Activated CD8-positive, alpha-beta memory T cell treated with anti-CD3 and anti-CD28 coated beads, Interleukin-2, amount 50 U/mL, for 4 hours (primary cell): ENCODE results near the gene ACTR8.
"Not testable (repeated sequence)": the region's sequence is repeated elsewhere in the genome, so short reads cannot be mapped to it uniquely, and the experiment has no call there.

ENCODE experiments used
- DNase-seq: peaks from one replicate; pipeline ENCODE4 v3.0.0-alpha.2; 2020

ACTR8 gene, protein sequence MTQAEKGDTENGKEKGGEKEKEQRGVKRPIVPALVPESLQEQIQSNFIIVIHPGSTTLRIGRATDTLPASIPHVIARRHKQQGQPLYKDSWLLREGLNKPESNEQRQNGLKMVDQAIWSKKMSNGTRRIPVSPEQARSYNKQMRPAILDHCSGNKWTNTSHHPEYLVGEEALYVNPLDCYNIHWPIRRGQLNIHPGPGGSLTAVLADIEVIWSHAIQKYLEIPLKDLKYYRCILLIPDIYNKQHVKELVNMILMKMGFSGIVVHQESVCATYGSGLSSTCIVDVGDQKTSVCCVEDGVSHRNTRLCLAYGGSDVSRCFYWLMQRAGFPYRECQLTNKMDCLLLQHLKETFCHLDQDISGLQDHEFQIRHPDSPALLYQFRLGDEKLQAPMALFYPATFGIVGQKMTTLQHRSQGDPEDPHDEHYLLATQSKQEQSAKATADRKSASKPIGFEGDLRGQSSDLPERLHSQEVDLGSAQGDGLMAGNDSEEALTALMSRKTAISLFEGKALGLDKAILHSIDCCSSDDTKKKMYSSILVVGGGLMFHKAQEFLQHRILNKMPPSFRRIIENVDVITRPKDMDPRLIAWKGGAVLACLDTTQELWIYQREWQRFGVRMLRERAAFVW

DNA sequence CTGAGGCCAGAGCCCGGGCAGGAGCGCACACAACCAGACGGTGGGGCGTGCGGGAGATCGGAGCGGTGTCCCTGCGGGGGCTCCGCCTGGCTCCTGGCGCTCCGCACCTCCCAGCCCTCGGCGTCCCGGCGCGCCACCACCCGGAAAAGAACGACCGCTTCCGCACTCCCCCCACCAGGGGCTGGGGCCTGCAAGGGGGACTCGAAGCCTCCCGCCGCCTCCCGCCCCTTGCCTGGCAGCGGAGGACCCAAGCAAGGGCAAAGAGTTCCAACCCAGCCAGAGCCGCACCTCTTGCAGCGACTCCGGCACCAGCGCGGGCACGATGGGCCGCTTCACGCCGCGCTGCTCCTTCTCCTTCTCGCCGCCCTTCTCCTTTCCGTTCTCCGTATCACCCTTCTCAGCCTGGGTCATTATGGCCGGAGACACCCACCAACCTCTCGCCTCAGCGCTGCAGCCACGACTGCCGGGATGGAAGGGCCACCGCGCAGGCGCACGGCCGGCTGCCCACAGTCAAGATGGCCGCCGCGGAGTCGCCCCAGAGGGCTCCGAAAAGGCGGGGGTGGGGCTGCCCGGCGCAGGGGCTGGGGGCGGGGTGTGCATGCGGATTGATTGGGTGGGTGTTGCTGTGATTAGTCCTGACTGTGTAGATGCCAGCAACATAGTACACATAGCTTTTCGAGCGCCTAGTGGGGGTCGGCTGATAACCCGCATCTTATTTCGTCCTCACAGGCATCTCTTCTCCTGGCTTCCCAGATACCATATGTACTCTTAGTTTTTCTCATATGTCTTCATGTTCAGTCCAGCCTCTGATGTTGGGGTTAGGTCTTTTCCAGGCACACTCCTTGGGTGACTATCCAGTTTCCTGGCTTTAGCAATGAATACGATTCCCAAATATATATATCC, at the start of gene ACTR8:
Gene ACTR8, minus strand, starts transcription at position 462 of the 903 bp plus-strand sequence. Its CDS starts 51 bp downstream, at position 411.
- DNase-seq, result peak; percentile 89

DNA sequence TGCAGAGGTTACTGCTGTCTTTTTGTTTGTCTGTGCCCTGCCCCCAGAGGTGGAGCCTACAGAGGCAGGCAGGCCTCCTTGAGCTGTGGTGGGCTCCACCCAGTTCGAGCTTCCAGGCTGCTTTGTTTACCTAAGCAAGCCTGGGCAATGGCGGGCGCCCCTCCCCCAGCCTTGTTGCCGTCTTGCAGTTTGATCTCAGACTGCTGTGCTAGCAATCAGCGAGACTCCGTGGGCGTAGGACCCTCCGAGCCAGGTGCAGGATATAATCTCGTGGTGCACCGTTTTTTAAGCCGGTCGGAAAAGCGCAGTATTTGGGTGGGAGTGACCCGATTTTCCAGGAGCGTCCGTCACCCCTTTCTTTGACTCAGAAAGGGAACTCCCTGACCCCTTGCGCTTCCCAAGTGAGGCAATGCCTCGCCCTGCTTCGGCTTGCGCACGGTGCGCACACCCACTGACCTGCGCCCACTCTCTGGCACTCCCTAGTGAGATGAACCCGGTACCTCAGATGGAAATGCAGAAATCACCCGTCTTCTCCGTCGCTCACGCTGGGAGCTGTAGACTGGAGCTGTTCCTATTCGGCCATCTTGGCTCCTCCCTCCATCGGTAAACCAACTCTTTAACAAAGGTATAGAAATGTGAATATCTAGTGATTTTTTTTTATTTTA, 45.4 kb upstream of the ACTR8 start:
- not testable (repeated sequence) for DNase-seq

DNA sequence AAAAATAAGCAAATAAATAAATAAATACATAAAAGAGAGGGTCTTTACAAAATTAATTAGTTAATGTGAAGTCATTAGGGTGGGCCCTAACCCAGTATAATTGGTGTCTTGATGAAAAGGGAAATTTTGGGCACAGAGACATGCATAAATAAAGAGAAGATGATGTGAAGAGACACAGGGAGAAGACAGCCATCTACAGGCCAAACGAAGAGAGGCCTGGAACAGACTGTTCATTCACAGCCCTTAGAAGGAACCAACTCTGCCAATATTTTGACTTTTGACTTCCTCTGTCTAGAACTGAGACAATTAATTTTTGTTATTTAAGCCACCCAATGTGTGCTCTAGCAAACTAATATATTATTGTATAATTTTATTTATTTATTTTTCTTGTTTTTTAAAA, 39.3 kb upstream of the ACTR8 start:
- DNase-seq, result no peak

DNA sequence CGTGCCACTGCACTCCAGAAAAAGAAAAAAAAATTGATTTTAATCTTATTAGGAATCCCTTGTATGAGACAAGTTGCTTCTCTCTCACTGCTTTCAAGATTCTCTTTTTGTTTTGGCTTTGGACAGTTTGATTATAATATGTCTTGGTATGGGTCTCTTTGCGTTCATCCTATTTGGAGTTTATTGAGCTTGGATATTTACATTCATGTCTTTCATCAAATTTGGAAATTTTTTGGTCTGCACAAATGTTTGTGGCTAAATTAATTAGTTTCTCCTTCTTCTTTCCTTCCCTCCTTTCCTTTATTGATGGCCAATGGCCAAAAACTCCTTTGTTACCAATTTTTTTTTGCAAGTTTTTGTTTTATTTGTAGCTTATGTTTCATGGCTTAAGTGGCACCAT, 37.8 kb upstream of the ACTR8 start:
- no peak for DNase-seq

DNA sequence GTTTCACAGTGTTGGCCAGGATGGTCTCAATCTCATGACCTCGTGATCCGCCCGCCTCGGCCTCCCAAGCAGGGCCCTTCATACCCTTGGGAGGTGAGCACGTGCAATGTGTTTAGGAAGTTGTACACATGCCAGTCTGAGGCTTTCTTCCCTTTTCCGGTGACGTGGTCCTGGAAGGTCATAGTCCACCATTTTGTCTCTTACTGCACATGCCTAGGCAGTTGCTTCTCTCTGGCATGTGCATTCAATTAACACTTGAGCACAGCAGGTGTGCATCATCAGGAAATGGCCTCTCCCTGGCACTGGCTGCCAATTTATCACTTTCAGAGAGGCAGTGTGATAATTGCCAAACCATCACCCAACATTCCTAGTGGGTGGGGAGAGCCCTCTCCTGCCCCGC, 31.4 kb upstream of the ACTR8 start:
- no peak for DNase-seq

DNA sequence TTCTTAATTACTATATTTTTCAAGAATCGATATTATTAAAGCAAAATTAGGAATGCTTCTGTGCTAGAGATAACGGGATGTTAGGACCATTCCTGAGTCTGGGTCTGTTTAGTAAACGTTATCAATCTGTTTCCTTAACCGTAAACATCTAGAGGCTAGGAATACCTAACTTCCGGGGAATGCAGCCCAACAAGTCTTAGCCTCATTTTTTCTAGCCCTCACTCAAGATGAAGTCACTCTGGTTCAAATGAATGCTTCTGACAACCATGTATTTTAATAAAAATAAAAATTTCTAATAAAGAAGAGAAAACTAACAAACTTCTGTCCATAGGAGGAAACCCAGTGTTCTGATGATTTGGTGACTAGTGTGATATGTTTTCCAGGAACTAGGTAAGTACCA, 20.8 kb upstream of the ACTR8 start:
- DNase-seq, result no peak

DNA sequence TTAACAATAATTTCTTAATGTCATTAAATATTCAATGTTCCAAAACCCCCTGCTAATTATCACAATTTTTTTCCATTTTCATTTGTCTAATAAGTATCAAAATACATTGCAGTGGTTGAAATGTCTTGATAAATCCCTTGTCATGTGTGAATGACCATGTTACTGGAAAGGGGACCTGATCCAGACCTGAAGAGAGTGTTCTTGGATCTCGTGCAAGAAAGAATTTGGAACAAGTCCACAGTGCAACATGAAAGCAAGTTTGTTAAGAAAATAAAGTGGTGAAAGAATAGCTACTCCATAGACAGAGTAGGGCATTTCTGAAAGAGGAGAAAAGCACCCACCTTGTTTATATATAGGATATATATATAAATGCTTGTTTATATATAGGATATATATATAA, 20.1 kb upstream of the ACTR8 start:
- no peak for DNase-seq

DNA sequence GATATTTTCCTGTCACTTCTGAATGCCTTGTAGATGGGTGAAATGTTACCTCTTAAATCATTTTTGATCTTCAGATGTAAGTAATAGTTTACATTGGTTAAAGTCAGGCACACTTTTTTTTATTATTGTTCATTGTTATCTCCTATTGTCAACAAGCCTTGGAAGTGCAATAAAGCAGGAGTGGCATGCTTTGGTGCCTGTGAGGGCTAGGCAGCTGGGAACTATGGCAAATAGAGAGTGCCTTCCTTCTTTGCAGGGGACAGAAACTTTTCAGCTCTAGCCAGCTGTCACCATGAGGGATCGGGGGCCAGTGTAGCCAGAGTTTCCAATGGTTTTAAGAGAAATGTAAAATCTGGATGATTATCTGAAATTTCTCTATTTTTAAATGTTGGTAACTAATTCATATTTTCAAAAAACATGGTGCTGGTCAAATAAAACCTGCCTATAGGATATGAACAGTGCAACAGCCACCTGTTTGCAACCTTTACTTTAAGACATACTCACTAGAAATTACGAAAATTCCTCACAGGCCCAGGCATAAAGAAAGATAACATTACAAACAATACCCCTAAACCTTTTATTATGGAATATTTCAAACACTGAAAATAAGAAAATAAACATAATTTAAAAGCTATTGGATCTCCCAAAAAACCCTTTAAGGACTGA, 18.8 kb upstream of the ACTR8 start:
- DNase-seq, result no peak

DNA sequence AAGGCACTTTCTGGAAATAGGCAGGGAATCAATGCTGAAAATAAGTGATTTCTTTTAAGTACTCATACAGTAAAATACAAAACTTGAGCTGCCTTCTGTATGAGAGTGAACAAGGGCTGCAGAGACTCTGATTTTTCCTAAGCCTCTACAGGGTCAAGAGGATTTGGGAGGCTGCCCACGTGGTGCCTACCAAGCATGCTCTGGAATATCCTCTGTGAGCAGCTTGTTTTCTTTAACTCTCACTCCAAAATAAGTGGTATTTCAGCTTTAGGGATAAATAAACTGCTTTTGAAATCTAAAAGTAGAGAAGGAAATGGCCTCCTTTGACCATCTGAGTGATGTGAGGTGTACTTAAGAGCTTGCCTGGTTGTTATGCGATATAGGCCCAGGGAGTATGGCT, 17.8 kb upstream of the ACTR8 start:
- DNase-seq, result no peak

DNA sequence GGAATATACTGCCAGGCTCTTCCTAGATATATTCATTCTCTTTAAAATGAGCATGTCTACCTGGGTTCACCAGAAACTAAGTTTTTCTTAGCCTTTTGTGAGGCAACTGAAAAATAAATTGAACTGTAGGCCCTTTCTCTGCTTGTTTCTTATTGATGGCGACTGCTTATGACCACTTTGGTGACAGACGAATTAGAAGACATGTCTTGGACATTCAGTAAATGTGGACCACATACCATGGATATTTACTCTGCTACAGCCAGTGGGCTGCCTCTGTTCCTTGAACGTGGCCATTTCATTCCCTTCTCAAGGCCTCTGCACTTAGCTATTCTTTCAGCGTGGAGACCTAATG, 10.3 kb upstream of the ACTR8 start:
- no peak for DNase-seq

DNA sequence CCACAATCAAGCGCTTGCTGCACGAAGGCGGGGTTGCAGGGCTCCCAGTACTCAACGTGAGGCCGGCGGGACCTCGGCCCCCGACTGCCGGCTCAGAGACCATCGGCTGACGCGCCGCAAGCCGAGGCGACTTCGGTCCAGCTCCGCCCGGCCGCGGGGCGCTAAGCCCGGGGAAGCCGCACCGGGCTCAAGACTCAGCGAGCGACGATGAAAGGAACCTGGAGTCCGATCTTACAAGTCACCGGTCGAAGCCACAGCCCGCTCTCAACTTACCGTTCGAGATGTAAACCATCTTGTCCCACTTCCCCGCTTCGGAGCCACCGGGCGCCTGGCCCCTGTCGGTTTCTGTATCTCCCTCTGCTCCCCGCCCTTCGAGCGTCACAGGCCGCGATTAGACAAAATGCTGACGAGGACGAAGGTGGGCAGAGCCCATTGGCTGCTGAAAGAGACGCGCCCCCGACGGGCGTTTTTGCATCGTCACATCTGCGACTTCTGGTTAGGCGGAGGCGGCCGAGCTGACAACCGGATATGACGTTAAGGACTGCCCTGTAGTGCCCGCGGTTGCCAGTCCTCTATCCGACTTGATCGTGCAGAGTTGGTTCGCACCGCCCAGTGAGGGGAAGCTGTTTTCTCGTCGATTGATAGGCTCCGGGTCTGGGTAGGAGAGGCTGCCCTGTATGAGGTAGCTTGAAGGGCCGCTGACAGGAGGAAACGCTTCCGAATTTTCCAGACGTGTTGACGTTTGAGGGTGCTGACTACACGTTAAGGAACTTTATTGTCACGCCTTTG, 9.7 kb upstream of the ACTR8 start, which contains the start of gene SELENOK:
Gene SELENOK, minus strand, starts transcription at position 363 of the 789 bp plus-strand sequence.
- DNase-seq, result peak; percentile 96

DNA sequence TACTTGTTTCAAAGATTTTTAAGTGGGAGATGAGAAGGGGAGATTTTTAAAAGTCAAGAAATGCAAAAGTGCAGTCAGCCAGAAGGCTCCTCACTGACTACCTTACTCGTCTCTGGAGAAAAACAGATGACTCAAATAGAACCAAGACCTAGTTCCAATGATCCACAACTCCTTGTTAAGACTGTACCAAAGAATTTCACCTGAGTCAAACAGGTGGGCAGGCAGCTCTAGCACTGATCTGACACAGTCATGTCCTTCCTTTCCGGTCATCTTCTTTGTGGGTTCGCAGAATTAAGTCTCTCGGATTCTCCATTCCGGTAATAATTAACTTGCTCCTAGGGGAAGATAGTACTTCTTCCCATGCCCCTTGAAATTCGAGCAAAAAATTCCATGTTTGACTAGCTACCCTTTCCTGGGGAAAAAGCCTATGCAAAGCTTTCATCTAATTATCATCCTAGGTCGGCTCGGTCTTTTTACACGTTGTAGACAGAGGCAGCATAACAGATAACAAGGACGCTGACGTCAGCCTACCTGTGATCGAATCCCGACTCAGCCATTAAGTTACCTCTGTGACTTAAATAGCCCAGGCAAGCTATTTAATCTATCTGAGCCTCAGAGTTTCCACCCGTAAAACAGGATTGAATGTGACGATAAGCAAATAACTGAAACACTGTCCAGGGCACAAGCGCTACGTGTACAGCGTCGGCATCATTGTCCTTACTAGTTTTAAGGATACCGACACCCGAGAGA, 8.9 kb upstream of the ACTR8 start:
- peak; percentile 48 for DNase-seq

DNA sequence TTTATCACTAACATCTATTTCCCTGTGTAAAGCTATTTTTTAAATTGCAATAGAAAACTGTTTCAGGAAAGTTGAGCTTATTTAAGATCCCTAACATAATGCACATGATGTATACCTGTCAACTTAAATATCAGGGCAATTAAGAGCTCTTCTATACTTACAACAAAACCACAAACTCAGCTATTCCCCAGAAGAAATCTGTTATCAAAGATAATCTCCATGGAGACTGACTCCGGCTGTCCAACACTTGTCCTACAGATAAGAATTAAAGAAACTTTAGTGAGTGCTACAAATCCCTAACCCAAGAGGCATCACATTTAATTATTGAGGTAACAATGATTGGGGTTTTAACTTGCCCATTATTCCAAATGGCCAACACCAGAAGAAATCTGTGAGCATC, 6.3 kb upstream of the ACTR8 start:
- no peak for DNase-seq

DNA sequence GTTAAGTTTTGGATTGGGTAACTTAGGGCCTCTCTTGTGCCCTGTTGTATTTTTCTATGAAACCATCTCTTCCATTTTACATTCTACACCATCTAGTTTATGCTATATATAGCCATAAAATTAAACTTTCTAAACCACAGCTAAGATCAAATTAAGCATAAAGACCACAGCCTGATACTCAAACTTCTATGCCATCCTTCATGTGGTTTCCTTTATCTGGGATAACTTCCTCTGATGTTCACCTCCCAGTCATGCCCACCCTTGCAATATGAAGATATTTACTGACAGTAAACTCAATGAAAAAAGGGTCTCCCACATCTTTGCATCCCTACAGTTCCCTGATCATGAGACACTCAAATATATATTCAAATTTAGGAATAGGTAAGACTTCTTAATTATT, 5.5 kb upstream of the ACTR8 start:
- no peak for DNase-seq

DNA sequence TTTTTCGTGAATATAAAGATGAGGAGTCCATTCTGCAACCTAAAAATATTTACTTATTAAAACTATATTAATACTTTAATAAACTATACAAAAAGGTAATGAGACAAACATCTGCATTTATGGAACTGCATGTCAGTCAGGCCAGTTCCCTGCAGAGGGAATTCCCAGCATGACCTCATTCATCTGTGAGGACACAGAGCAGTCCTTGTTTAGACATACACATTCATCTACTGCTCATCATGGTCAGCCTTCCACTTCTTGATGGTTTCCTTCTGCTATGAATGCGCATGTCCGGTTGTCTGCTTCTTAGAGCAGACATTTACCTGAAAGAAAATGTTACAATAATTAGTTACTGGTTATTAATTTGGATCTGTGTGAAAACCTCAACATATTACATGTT, 3.3 kb upstream of the ACTR8 start:
- no peak for DNase-seq

DNA sequence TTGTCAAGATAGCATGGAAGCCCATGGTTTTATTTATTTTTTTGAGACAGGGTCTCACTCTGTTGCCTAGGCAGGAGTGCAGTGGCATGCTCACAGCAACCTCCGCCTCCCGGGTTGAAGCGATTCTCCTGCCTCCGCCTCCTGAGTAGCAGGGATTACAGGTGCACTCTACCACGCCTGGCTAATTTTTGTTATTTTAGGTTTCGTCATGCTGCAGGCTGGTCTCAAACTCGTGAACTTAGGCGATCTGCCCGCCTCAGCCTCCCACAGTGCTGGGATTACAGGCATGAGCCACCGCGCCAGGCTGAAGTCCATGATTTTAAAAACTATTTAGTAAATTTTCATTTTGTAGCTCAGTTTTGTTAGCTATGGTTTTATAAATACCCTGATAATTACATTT, 2.7 kb upstream of the ACTR8 start:
- DNase-seq, result no peak

DNA sequence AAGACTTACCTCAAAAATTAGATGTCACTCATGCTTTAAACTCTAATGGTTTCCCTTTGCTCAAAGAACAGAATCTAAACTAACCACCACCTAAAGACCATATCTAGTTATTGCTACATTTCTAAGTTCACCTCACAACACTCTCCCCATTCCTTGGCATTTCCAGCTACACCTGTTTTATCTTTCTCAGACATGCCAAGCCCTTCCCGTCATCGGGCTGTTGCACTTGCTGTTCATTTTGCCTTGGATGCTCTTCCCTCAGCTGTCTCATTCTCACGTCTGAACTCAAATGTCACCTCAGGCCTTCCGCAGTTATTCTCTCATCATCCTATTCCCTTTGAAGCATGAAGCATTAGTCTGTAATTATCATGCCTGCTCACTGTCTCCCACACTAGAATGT, 1.1 kb upstream of the ACTR8 start:
- DNase-seq, result no peak

DNA sequence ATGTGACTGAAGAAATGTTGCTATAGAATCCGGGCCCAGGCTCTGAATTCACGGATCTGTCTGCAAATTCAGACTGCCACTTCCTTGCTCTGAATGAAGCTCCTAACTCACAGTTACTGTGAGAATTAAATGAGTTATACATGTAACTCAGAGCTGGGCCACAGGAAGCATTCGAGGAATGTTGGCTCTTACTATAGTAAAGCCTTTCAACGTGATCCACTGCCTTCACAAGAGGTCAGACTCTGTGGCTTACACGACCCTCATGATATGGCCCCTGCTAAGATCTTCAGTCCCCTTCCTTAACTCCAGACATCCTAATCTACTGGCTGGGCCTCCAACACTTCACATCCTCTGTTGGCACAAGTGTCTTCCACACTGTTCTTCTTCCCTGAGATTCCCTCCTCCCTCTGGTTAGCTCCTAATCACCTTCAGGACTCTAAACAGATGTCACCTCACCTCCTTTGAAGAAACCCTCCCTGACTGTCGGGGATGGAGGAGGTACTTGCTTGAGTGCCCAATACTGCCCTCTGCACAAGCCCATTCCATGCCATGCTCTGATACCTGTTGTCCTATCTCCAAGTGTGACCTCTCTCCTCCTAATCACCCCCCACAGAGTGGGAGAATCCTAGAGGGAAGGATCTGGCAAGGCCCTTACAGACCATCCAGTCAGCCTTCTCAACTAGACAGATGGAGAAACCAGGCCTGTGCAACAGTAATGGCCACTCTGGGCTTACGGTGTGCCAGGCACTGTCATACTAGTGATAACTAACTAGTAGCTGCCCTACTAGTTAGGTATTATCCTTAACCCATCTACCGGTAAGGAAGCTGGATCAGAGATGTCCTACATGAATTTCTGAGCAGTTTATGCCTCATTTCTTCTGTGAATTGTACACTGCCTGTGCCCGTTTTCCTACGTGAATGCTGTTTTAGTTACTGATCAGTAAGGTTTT, 1.3 kb downstream of the ACTR8 start:
- DNase-seq, result no peak

DNA sequence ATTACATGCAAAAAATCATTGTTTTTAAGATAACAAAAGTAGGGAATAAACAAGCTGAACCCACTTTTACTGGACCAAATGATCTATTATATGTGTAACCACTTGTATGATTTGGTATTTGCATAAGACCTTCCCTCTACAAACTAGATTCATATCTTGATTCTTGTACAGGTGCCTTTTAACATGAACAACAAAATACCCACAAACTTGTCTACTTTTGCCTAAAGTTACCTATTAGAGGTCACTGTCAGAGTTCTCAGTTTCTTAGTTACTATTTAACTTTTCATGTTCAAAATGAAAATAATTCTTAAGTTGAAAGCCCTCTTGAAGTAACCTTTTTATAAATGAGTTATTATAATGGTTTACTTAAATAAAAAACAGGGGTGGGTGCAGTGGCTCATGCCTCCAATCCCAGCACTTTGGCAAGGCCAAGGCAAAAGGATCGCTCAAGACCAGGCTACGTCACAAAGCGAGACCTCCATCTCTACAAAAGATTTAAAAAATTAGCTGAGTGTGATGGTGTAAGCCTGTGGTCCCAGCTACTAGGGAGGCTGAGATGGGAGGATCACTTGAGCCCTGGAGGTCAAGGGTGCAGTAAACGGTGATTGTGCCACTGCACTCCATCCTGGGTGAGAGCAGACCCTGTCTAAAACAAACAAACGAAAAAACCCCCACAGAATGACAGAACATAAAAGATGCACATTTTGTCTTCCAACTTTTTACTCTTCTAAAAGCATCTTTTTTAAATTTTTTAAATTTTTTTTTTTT, 16.0 kb downstream of the ACTR8 start:
- no peak for DNase-seq
